Activated naive CD8-positive, alpha-beta T cell treated with anti-CD3 and anti-CD28 coated beads for 36 hours (primary cell): Measurements from ENCODE around the gene ELL2. TPM values are rescaled to one million over a fixed set of nuclear protein-coding genes. Genes with fewer than 3 reads are reported as not detected.
A peak's percentile ranks its signal among the peaks of the same experiment; 100 is the strongest.

Experiments used
- DNase-seq: peaks from one replicate; pipeline ENCODE4 v3.0.0; 2021
- H3K27ac Mint-ChIP-seq: one replicate; pipeline ENCODE4 v1.8.0; 2022; ENCODE audit warnings: mild to moderate bottlenecking, moderate library complexity, mixed read lengths
- H3K27me3 Mint-ChIP-seq: one replicate; pipeline ENCODE4 v1.8.0; 2022; ENCODE audit warnings: mild to moderate bottlenecking, mixed read lengths
- H3K36me3 Mint-ChIP-seq: one replicate; pipeline ENCODE4 v1.8.0; 2021; ENCODE audit warnings: mild to moderate bottlenecking, mixed read lengths
- H3K4me1 Mint-ChIP-seq: one replicate; pipeline ENCODE4 v1.8.0; 2021; ENCODE audit warnings: mixed read lengths
- H3K4me3 Mint-ChIP-seq: one replicate; pipeline ENCODE4 v1.8.0; 2022; ENCODE audit warnings: mild to moderate bottlenecking, moderate library complexity, mixed read lengths
- H3K9me3 Mint-ChIP-seq: one replicate; pipeline ENCODE4 v1.8.0; 2022; ENCODE audit warnings: mixed read lengths
- total RNA-seq, 2 experiments: library from RNA; stranded (reverse); gene quantifications; one replicate each; pipeline ENCODE4 v1.2.3, GENCODE V29; 2021

ELL2 gene
- 10 to 100 TPM; 41.9 to 45.6 TPM for total RNA-seq

GRCh38 chr5:95961617-95962474 is at the start of gene ELL2:
Gene ELL2 (minus strand): TSS chr5:95961851. CDS start chr5:95961721, 130 bp downstream.
- Mint-ChIP-seq H3K27ac (peak within 1 kb of the TSS; percentile 93), H3K4me1 (peaks cover 39% of the 10 kb centered on the region), H3K9me3 (no peaks in the 10 kb centered on the region), H3K27me3 (no peaks in the 10 kb centered on the region), H3K36me3 (peaks cover 19% of the 10 kb centered on the region), H3K4me3 (peak within 1 kb of the TSS; percentile 96)
- peak; percentile 96 for DNase-seq

GRCh38 chr5:96008987-96009647 is 47.5 kb upstream of the ELL2 start:
- H3K4me1 Mint-ChIP-seq: no peaks in the 10 kb centered on the region
- no peak overlapping the region for H3K27ac Mint-ChIP-seq
- H3K4me3 Mint-ChIP-seq: no peak overlapping the region
- peaks cover 2% of the 10 kb centered on the region for H3K9me3 Mint-ChIP-seq
- H3K36me3 Mint-ChIP-seq: no peaks in the 10 kb centered on the region
- no peak for DNase-seq
- H3K27me3 Mint-ChIP-seq: no peaks in the 10 kb centered on the region

DNA sequence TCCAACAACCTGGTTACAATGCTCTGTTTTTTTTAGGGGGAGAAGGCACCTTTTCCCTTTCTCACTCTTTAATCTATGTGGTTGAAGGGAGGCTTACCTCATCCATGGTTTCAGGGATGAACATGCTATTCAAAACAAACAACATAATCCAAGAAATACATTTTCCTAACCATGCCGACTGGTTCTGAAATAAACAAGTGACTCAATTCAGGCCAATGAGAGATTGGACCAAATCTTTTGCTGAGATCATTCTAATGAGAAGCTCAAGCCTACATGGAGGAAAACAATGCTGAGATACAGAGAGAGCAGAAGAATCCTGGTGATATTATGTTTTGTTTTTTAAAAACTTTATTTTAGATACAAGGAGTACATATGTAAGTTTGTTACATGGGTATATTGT is 46.8 kb upstream of the ELL2 start:
- DNase-seq: no peak
- Mint-ChIP-seq H3K27me3 (no peaks in the 10 kb centered on the region), H3K27ac (no peak overlapping the region), H3K4me1 (no peaks in the 10 kb centered on the region), H3K4me3 (no peak overlapping the region), H3K36me3 (no peaks in the 10 kb centered on the region), H3K9me3 (peaks cover 2% of the 10 kb centered on the region)

- DNase-seq: no peak
- Mint-ChIP-seq H3K4me3 (no peak overlapping the region), H3K36me3 (no peaks in the 10 kb centered on the region), H3K27ac (no peak overlapping the region), H3K27me3 (no peaks in the 10 kb centered on the region), H3K4me1 (no peaks in the 10 kb centered on the region), H3K9me3 (no peaks in the 10 kb centered on the region)
These were observed 45.4 kb upstream of the ELL2 start for GRCh38 chr5:96007051-96007450.

GRCh38 chr5:96006291-96006690 is 44.6 kb upstream of the ELL2 start:
- no peaks in the 10 kb centered on the region for H3K27me3 Mint-ChIP-seq
- no peaks in the 10 kb centered on the region for H3K4me1 Mint-ChIP-seq
- H3K27ac Mint-ChIP-seq: no peak overlapping the region
- H3K4me3 Mint-ChIP-seq: no peak overlapping the region
- no peaks in the 10 kb centered on the region for H3K36me3 Mint-ChIP-seq
- no peaks in the 10 kb centered on the region for H3K9me3 Mint-ChIP-seq
- no peak for DNase-seq

DNA sequence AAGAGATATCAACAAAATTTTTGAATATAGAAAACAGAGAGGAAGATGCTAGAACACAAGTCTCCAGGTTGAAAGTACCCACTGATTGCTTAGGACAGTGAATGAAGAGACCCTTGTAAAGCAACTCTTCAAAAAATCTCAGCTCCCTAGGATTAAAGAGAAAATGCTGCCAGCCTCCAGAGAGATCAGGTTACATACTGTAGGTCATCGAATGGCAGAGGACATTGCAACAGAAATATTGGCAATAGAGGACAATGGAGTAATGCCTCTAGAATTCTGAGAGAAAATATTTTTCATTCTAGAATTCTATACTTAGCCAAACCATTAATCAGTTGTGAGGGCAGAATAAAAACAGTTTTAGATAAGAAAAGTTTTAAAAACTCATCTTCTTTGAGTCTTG is 43.1 kb upstream of the ELL2 start:
- Mint-ChIP-seq H3K27ac (no peak overlapping the region), H3K27me3 (no peaks in the 10 kb centered on the region), H3K4me1 (no peaks in the 10 kb centered on the region), H3K4me3 (no peak overlapping the region), H3K36me3 (no peaks in the 10 kb centered on the region), H3K9me3 (no peaks in the 10 kb centered on the region)
- DNase-seq: no peak

DNA sequence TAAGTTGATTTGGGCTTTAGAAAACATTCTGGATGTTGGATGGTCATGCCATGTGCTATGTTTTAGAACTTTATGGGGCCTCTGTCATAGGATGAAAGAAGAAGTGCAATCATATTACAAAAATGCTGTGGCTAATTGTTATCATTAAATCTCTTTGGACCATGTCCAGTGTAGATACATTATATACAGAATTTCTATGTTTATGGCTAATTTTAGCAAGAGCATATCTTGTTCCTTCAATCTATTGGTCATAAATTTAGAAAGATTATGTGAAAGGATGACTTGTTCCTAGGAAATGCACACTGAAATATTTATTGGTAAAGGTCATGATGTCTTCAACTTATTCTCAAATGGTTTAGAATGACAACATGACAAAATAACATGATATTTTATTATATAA is 42.4 kb upstream of the ELL2 start:
- Mint-ChIP-seq H3K27me3 (no peaks in the 10 kb centered on the region), H3K9me3 (no peaks in the 10 kb centered on the region), H3K4me3 (no peak overlapping the region), H3K36me3 (no peaks in the 10 kb centered on the region), H3K27ac (no peak overlapping the region), H3K4me1 (no peaks in the 10 kb centered on the region)
- no peak for DNase-seq

GRCh38 chr5:96001262-96001661 is 39.6 kb upstream of the ELL2 start:
- no peak overlapping the region for H3K27ac Mint-ChIP-seq
- no peak overlapping the region for H3K4me3 Mint-ChIP-seq
- DNase-seq: no peak
- no peaks in the 10 kb centered on the region for H3K9me3 Mint-ChIP-seq
- H3K36me3 Mint-ChIP-seq: no peaks in the 10 kb centered on the region
- H3K27me3 Mint-ChIP-seq: no peaks in the 10 kb centered on the region
- peaks cover 8% of the 10 kb centered on the region for H3K4me1 Mint-ChIP-seq

DNA sequence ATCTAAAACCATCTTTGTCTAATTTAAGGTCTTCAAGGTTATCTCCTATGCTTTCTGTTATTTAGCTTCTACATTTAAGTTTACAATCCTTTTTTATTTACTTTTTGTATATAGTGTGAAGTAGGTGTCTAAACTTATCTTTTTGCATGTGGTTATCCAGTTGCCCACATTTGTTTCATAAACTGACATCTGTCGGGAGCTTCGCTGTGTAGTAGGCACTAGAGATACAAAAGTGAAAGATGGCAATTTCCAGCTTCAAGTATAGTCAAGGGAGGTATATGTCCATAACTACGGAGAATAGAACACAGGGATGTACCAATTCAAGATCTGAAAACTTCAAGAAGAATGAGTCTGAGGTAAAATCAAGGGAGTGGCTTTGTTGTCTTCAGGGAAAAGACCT is 38.7 kb upstream of the ELL2 start:
- Mint-ChIP-seq H3K4me3 (no peak overlapping the region), H3K27ac (no peak overlapping the region), H3K36me3 (no peaks in the 10 kb centered on the region), H3K4me1 (peaks cover 8% of the 10 kb centered on the region), H3K9me3 (no peaks in the 10 kb centered on the region), H3K27me3 (no peaks in the 10 kb centered on the region)
- no peak for DNase-seq

- peaks cover 4% of the 10 kb centered on the region for H3K27me3 Mint-ChIP-seq
- no peaks in the 10 kb centered on the region for H3K9me3 Mint-ChIP-seq
- H3K4me1 Mint-ChIP-seq: peaks cover 8% of the 10 kb centered on the region
- H3K4me3 Mint-ChIP-seq: no peak overlapping the region
- H3K27ac Mint-ChIP-seq: no peak overlapping the region
- no peaks in the 10 kb centered on the region for H3K36me3 Mint-ChIP-seq
- no peak for DNase-seq
These were observed 35.5 kb upstream of the ELL2 start for GRCh38 chr5:95996904-95997723.

DNA sequence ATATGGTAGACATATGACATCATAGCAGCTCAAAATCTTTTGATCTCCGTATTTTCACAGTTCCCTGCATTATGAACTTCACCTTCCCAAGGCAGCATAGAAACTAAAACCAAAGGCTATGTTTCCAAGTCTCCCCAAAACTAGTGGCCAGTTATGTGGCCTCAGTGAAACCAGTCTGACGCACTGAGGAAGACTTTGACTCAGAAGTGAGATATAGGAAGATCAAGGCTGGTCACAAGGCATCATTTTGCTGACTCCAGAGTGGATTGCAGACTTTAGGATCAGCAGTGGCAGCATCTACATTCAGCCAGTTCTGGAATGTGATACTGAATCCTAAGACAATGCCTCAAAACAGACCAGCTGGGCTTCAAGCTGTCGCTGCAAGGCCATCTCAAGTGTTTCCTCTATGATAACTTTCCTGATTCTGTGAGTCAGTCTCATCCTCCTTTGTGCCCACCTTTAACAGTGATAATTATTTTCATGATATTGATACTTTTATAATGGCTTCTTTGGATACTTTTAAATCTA is 34.4 kb upstream of the ELL2 start:
- H3K9me3 Mint-ChIP-seq: no peaks in the 10 kb centered on the region
- no peak overlapping the region for H3K4me3 Mint-ChIP-seq
- no peaks in the 10 kb centered on the region for H3K36me3 Mint-ChIP-seq
- H3K27ac Mint-ChIP-seq: no peak overlapping the region
- peaks cover 8% of the 10 kb centered on the region for H3K4me1 Mint-ChIP-seq
- no peak for DNase-seq
- H3K27me3 Mint-ChIP-seq: peaks cover 5% of the 10 kb centered on the region

DNA sequence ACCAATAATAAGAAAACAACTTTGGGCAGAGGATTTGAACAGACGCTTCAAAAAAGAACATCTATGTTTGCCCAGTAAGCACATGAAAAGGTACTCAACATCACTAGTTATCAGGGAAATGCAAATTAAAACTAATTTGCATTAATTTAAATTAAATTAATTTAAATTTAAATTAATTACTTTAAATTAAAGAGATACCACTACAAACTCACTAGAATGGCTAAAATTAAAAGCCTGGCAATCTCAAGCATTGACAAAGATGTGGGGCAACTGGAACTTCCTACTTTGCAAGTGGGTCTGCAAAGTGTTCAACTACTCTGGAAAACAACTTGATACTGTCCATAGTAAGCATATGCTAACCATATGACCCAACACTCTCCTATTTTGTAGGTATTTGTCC is 32.1 kb upstream of the ELL2 start:
- H3K36me3 Mint-ChIP-seq: no peaks in the 10 kb centered on the region
- peaks cover 8% of the 10 kb centered on the region for H3K4me1 Mint-ChIP-seq
- no peak for DNase-seq
- H3K27ac Mint-ChIP-seq: no peak overlapping the region
- H3K4me3 Mint-ChIP-seq: no peak overlapping the region
- H3K27me3 Mint-ChIP-seq: peaks cover 5% of the 10 kb centered on the region
- no peaks in the 10 kb centered on the region for H3K9me3 Mint-ChIP-seq

DNA sequence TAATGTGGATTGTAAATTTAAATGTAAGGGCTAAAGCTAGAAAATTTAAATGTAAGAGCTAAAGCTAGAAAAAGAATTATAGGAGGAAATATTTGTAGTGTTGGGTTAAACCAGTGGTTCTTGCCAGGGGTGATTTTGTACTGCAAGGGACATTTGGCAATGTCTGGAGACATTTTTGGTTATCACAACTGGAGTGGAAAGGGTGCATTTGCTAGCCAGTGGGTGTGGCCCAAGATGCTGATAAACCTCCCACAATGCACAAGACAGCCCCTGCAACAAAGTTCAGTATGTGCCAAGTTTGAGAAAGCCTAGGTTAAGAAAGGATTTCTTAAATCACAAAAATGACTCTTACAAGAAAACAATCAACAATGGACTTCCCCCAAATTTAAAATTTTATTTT is 31.6 kb upstream of the ELL2 start:
- no peak overlapping the region for H3K4me3 Mint-ChIP-seq
- no peaks in the 10 kb centered on the region for H3K9me3 Mint-ChIP-seq
- no peaks in the 10 kb centered on the region for H3K36me3 Mint-ChIP-seq
- no peak for DNase-seq
- peaks cover 5% of the 10 kb centered on the region for H3K27me3 Mint-ChIP-seq
- H3K27ac Mint-ChIP-seq: no peak overlapping the region
- H3K4me1 Mint-ChIP-seq: peaks cover 8% of the 10 kb centered on the region

DNA sequence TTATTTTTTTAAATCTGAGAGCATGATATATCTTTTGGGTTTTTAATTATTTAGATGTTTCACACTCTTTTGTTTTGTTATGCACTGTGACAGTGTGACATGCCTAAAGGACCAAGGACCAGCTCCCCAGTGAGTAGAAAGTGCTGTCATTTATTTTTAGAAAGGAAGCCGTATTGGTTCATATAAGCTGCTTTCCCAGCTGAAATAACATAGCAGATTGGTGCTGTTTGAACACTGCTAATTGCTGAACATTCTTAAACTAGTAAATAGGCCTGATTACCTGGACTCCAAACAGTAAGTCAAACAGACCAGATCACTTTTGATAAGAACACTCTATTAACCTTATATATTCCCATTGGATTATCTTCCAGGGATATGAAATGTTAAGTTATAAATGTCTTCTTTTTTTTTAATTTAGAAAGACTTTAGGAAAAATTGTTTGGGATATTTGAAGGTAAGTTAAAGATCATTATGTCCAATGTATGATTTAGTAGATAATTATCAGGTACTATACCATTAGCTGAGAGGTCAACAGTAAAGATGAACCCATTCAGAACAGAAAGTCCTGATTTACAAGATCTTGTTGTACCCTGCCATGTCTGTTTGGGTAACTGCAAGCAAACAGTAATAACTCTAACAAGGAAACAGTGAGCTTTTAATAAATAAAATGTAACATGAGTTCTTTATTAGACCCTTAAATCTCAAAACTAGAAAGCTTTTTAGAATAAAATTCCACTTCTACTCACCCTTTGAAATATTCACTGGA is 27.8 kb upstream of the ELL2 start:
- Mint-ChIP-seq H3K4me1 (no peaks in the 10 kb centered on the region), H3K36me3 (no peaks in the 10 kb centered on the region), H3K27ac (no peak overlapping the region), H3K27me3 (peaks cover 8% of the 10 kb centered on the region), H3K9me3 (no peaks in the 10 kb centered on the region), H3K4me3 (no peak overlapping the region)
- no peak for DNase-seq
